CD14-positive monocyte (primary cell): ENCODE data around the gene CTF1. TPM values are rescaled to one million over a fixed set of nuclear protein-coding genes. Genes with fewer than 3 reads are reported as not detected.
A peak's percentile ranks its signal among the peaks of the same experiment; 100 is the strongest.

Source experiments
- DNase-seq, 3 donors: peaks; one replicate each; pipeline ENCODE4 v3.0.0-alpha.2; 2011 to 2022
- H2AFZ ChIP-seq: 2 replicates; pipeline ENCODE4 v1.6.0; 2012; ENCODE audit warnings: mild to moderate bottlenecking, low read depth, low read length, inconsistent platforms; ENCODE audit not compliant: insufficient read depth, poor library complexity, severe bottlenecking
- H3K27ac ChIP-seq, 2 donors: 1 replicate in 1 of 2; 2 replicates in 1 of 2; pipeline ENCODE4 v1.5.1; 2012 to 2013; ENCODE audit warnings: low read length in 2 of 2, control low read depth in 1 of 2, inconsistent platforms in 1 of 2, low read depth in 1 of 2, mild to moderate bottlenecking in 1 of 2
- H3K27me3 ChIP-seq, 2 donors: one replicate each; pipeline versions ENCODE4 v1.6.0 to v1.6.1; 2011 to 2013; ENCODE audit warnings: low read length in 2 of 2; ENCODE audit not compliant: control insufficient read depth in 2 of 2, insufficient read depth in 2 of 2
- H3K36me3 ChIP-seq, 2 donors: replicated peaks in 1 of 2; 1 replicate in 1 of 2; 2 replicates in 1 of 2; pipeline versions ENCODE4 v1.5.1 to v1.6.1; 2012 to 2013; ENCODE audit warnings: low read length in 2 of 2, control low read depth in 1 of 2, inconsistent platforms in 1 of 2, mild to moderate bottlenecking in 1 of 2; ENCODE audit not compliant: insufficient read depth in 2 of 2, control insufficient read depth in 1 of 2
- H3K4me1 ChIP-seq, 2 donors: 1 replicate in 1 of 2; 2 replicates in 1 of 2; pipeline versions ENCODE4 v1.5.1 to v1.6.1; 2012 to 2013; ENCODE audit warnings: low read length in 2 of 2, control low read depth in 1 of 2, inconsistent platforms in 1 of 2, mild to moderate bottlenecking in 1 of 2, moderate library complexity in 1 of 2; ENCODE audit not compliant: insufficient read depth in 2 of 2, control insufficient read depth in 1 of 2
- H3K4me2 ChIP-seq: replicated peaks from 2 replicates; pipeline ENCODE3; 2012; ENCODE audit warnings: low read length, moderate library complexity, mild to moderate bottlenecking; ENCODE audit not compliant: poor library complexity, severe bottlenecking; ENCODE audit errors: extremely low read depth
- H3K4me3 ChIP-seq, 3 experiments: fragments of 200-600 bp in 1 of 3; sonication (generic) in 1 of 3; replicated peaks in 1 of 3; 1 replicate in 2 of 3; 2 replicates in 1 of 3; pipeline ENCODE4 v1.5.1; 2011 to 2013; ENCODE audit warnings: low read length in 3 of 3, mild to moderate bottlenecking in 3 of 3, control low read depth in 2 of 3, low read depth in 2 of 3, inconsistent platforms in 1 of 3, moderate library complexity in 1 of 3
- H3K79me2 ChIP-seq: 2 replicates; pipeline ENCODE4 v1.6.0; 2012; ENCODE audit warnings: mild to moderate bottlenecking, control low read depth, inconsistent platforms, low read length, moderate library complexity; ENCODE audit not compliant: insufficient read depth
- H3K9ac ChIP-seq: 2 replicates; pipeline ENCODE4 v1.6.0; 2017; ENCODE audit warnings: low read length, mild to moderate bottlenecking; ENCODE audit not compliant: insufficient read depth, poor library complexity, severe bottlenecking
- H3K9me3 ChIP-seq, 2 donors: replicated peaks in 1 of 2; 1 replicate in 1 of 2; 2 replicates in 1 of 2; pipeline versions ENCODE4 v1.5.1 to v1.6.1; 2012 to 2013; ENCODE audit warnings: low read length in 2 of 2, control low read depth in 1 of 2; ENCODE audit not compliant: control insufficient read depth in 1 of 2, insufficient read depth in 1 of 2
- H4K20me1 ChIP-seq: 2 replicates; pipeline ENCODE4 v1.6.0; 2012; ENCODE audit warnings: mild to moderate bottlenecking, low read length, control low read depth, moderate library complexity; ENCODE audit not compliant: insufficient read depth
- H3K27ac Mint-ChIP-seq, 7 donors: one replicate each; pipeline ENCODE4 v1.8.0; 2020; ENCODE audit warnings: mild to moderate bottlenecking in 7 of 7, mixed read lengths in 7 of 7, moderate library complexity in 6 of 7, inconsistent platforms in 2 of 7
- H3K27me3 Mint-ChIP-seq, 3 donors: one replicate each; pipeline ENCODE4 v1.8.0; 2021 to 2022; ENCODE audit warnings: low read depth in 3 of 3, mild to moderate bottlenecking in 3 of 3, mixed read lengths in 3 of 3, moderate library complexity in 3 of 3, inconsistent platforms in 1 of 3
- H3K36me3 Mint-ChIP-seq, 2 donors: one replicate each; pipeline ENCODE4 v1.8.0; 2020; ENCODE audit warnings: mixed read lengths in 2 of 2, inconsistent platforms in 1 of 2, mild to moderate bottlenecking in 1 of 2
- H3K4me1 Mint-ChIP-seq: one replicate; pipeline ENCODE4 v1.8.0; 2020; ENCODE audit warnings: mild to moderate bottlenecking, mixed read lengths
- H3K4me3 Mint-ChIP-seq, 2 donors: one replicate each; pipeline ENCODE4 v1.8.0; 2020; ENCODE audit warnings: mild to moderate bottlenecking in 2 of 2, mixed read lengths in 2 of 2, moderate library complexity in 1 of 2
- H3K9me3 Mint-ChIP-seq, 7 donors: one replicate each; pipeline ENCODE4 v1.8.0; 2020 to 2022; ENCODE audit warnings: mixed read lengths in 7 of 7, mild to moderate bottlenecking in 6 of 7, moderate library complexity in 6 of 7, inconsistent platforms in 2 of 7
- WGBS: methylation state at CpG from one replicate; pipeline ENCODE4 v1.1.5; 2013; ENCODE audit warnings: missing lambda C conversion rate; ENCODE audit not compliant: insufficient coverage; 5-methylcytosine and 5-hydroxymethylcytosine counted together
- intact Hi-C, 2 donors: fragments of 100-400 bp; cut with micrococcal nuclease; formaldehyde crosslinking; loops; one replicate each; pipeline versions ENCODE4 v1.15.0 to v1.15.1; 2023
- polyA plus RNA-seq, 3 donors: library from polyadenylated mRNA; depleted of rRNA in 1 of 3; unstranded in 2 of 3; stranded (reverse) in 1 of 3; fragments of 300-500 nt in 2 of 3; fragments of >200 nt in 1 of 3; fragmentation: Illumina TruSeq in 2 of 3; gene quantifications; 1 replicate in 2 of 3; 2 replicates in 1 of 3; pipeline ENCODE4 v1.2.3, GENCODE V29; 2012 to 2021
- TF ChIP-seq, protein P1 (sequence below): fragments of 200-600 bp; IDR thresholded peaks from one replicate; pipeline ENCODE4 v1.8.0; 2022; ENCODE audit warnings: antibody characterized with exemption, mild to moderate bottlenecking

CTF1 gene
- polyA plus RNA-seq, 3 donors = 0.93 TPM; not detected in 2

DNA sequence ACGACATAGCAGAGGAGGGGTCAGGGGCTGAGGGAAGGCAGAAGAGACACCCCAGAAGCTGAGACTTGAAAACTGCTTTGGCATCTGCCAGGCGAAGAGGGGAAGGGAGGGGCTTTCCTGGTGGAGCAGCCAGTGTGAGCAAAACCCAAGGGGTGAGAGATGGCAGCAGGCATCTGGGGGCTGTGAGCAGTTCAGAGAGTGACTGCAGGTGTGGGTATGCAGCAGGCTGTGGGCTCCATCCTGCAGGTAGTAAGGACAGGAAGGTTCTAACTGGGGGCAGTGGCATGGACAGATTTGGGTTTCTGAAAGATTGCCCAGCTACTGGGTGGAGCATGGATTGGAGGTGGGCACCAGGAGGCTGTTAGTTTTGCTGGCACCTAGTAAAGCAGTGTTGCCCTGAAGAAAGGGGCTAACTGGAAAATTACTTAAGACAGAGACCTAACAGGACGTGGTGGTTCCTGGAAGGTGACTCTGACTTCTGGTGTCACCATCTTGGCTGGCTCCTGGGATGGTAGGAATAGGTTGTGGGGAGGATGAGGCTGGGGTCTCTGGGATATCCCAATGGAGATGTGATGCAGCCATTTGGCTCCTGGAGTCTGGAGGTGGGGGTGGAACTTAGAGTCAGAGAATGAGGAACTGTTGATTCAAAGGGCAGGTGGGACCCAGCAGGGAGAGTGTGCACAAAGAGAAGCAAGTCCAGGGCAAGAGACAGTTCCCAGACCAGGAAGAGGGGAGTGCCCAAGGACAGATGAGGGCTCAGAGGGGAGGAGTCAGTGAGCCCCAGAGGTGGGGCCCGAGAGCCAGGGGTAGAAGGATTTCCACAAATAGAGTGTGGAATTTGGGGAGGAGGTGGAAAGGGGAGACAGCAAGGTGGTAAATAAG lies 13.7 kb upstream of the CTF1 start:
- H3K4me1 Mint-ChIP-seq = peaks cover 4% of the 10 kb centered on the region
- Histone ChIP-seq H3K9me3 (no peaks in the 10 kb centered on the region), H3K27me3 (no peaks in the 10 kb centered on the region), H3K9ac (peak overlapping the region; percentile 4), H3K4me2 (no peak overlapping the region), H3K27ac (peak overlapping the region in 1 of 2 donors; percentile 14), H2AFZ (no peak overlapping the region), H3K4me3 (no peak overlapping the region), H4K20me1 (no peaks in the 10 kb centered on the region), H3K36me3 (peaks cover 11 to 51% of the 10 kb centered on the region in 2 donors), H3K79me2 (no peaks in the 10 kb centered on the region), H3K4me1 (no peaks in the 10 kb centered on the region)
- H3K27me3 Mint-ChIP-seq = peaks cover 0 to 2% (median 0%) of the 10 kb centered on the region in 3 donors
- no peaks in the 10 kb centered on the region for H3K9me3 Mint-ChIP-seq
- 90% methylated on average over 2 of the region's 4 CpGs for WGBS
- DNase-seq = no peak
- intact Hi-C loops = no loop called here
- peaks cover 46 to 79% of the 10 kb centered on the region in 2 donors for H3K36me3 Mint-ChIP-seq
- H3K4me3 Mint-ChIP-seq = no peak overlapping the region
- peak overlapping the region in 4 of 7 donors; percentile 15 to 76 (median 56) for H3K27ac Mint-ChIP-seq
- TF ChIP-seq, protein P1, sequence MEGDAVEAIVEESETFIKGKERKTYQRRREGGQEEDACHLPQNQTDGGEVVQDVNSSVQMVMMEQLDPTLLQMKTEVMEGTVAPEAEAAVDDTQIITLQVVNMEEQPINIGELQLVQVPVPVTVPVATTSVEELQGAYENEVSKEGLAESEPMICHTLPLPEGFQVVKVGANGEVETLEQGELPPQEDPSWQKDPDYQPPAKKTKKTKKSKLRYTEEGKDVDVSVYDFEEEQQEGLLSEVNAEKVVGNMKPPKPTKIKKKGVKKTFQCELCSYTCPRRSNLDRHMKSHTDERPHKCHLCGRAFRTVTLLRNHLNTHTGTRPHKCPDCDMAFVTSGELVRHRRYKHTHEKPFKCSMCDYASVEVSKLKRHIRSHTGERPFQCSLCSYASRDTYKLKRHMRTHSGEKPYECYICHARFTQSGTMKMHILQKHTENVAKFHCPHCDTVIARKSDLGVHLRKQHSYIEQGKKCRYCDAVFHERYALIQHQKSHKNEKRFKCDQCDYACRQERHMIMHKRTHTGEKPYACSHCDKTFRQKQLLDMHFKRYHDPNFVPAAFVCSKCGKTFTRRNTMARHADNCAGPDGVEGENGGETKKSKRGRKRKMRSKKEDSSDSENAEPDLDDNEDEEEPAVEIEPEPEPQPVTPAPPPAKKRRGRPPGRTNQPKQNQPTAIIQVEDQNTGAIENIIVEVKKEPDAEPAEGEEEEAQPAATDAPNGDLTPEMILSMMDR = no peak

- Histone ChIP-seq H4K20me1 (no peaks in the 10 kb centered on the region), H3K9me3 (no peaks in the 10 kb centered on the region), H2AFZ (no peak overlapping the region), H3K4me2 (no peak overlapping the region), H3K9ac (no peak overlapping the region), H3K79me2 (no peaks in the 10 kb centered on the region), H3K27ac (no peak overlapping the region), H3K27me3 (no peaks in the 10 kb centered on the region), H3K4me3 (no peak overlapping the region), H3K4me1 (no peaks in the 10 kb centered on the region), H3K36me3 (peaks cover 17 to 67% of the 10 kb centered on the region in 2 donors)
- no peaks in the 10 kb centered on the region for H3K9me3 Mint-ChIP-seq
- peaks cover 0 to 2% (median 0%) of the 10 kb centered on the region in 3 donors for H3K27me3 Mint-ChIP-seq
- no CpG with 5 or more reads among the region's 3 CpGs for WGBS
- DNase-seq = no peak
- peaks cover 4% of the 10 kb centered on the region for H3K4me1 Mint-ChIP-seq
- intact Hi-C loops = no loop called here
- H3K36me3 Mint-ChIP-seq = peaks cover 51 to 78% of the 10 kb centered on the region in 2 donors
- TF ChIP-seq, protein P1 = no peak
- no peak overlapping the region for H3K27ac Mint-ChIP-seq
- H3K4me3 Mint-ChIP-seq = no peak overlapping the region
Measured at GRCh38 chr16:30884760-30885159, 11.7 kb upstream of the CTF1 start.
